ENCODE measurements around the gene MYLIP. TPM values are rescaled to one million over a fixed set of nuclear protein-coding genes. Genes with fewer than 3 reads are reported as not detected.

The MYLIP gene
- total and polyA plus RNA-seq, 2 of the 13 experiments (the other 11 are each of a cell fraction or from before 2014, with no cell fraction given): 3.4 to 10.8 TPM

GRCh38 chr6:16128759-16129622, at the start of gene MYLIP (continued):
- TF ChIP-seq RARA (CRISPR knock-in tag; IDR thresholded peaks at IDR 0.05) (peak; percentile 23), ZNF83 (CRISPR knock-in tag; IDR thresholded peaks at IDR 0.05; ENCODE audit: borderline replicate concordance) (no peak; the same call in 1 of the 2 replicates), ZNF564 (CRISPR knock-in tag; IDR thresholded peaks at IDR 0.05) (no peak; the same call in 1 of the 2 replicates), ZNF543 (CRISPR knock-in tag; IDR thresholded peaks at IDR 0.05) (peak; percentile 77), RBM39 (IDR thresholded peaks at IDR 0.05; ENCODE audit: low read depth, low read length, poor library complexity, severe bottlenecking) (peak; percentile 79), ZNF253 (CRISPR knock-in tag; IDR thresholded peaks at IDR 0.05; ENCODE audit: borderline replicate concordance) (peak; percentile 95), GATAD2A (CRISPR knock-in tag; IDR thresholded peaks at IDR 0.05) (0 out of 2 replicates have a peak, but pooled peaks have one; percentile 34), FOXO4 (CRISPR knock-in tag; conservative IDR thresholded peaks at IDR 0.05) (no peak), USF2 (IDR thresholded peaks at IDR 0.05; ENCODE audit: low read depth, low read length) (no peak), USF2 (CRISPR knock-in tag; IDR thresholded peaks at IDR 0.05; ENCODE audit: borderline replicate concordance) (no peak), MLXIP (CRISPR knock-in tag; IDR thresholded peaks at IDR 0.05; ENCODE audit: borderline replicate concordance) (no peak; the same call in 1 of the 2 replicates), TBX3 (IDR thresholded peaks at IDR 0.05; ENCODE audit: borderline replicate concordance) (0 out of 2 replicates have a peak, but pooled peaks have one; percentile 50), ZNF350 (CRISPR knock-in tag; IDR thresholded peaks at IDR 0.05; ENCODE audit: borderline replicate concordance, low read depth) (peak; percentile 94), ARID5B (CRISPR knock-in tag; IDR thresholded peaks at IDR 0.05) (peak; percentile 45), KMT2B (CRISPR knock-in tag; IDR thresholded peaks at IDR 0.05) (no peak; the same call in 1 of the 2 replicates), MED13 (CRISPR knock-in tag; IDR thresholded peaks at IDR 0.05) (no peak; the same call in 1 of the 2 replicates), ELF3 (CRISPR knock-in tag; IDR thresholded peaks at IDR 0.05) (peak; percentile 65)
